Panc1 (cell line): Measurements from ENCODE around the gene SHISA4.

Experiments used
- TF ChIP-seq, protein P1 (sequence below): fragments of 450-650 bp; IDR thresholded peaks from 2 replicates; pipeline ENCODE4 v1.5.1; 2017; ENCODE audit warnings: mild to moderate bottlenecking
- TF ChIP-seq, protein P2 (sequence below), 2 experiments: IDR thresholded peaks; 2 replicates each; pipeline ENCODE4 v1.6.1; 2011 to 2012; ENCODE audit warnings: low read depth in 2 of 2, control low read depth in 1 of 2, low read length in 1 of 2, mild to moderate bottlenecking in 1 of 2, moderate library complexity in 1 of 2; ENCODE audit not compliant: insufficient read depth in 1 of 2

DNA sequence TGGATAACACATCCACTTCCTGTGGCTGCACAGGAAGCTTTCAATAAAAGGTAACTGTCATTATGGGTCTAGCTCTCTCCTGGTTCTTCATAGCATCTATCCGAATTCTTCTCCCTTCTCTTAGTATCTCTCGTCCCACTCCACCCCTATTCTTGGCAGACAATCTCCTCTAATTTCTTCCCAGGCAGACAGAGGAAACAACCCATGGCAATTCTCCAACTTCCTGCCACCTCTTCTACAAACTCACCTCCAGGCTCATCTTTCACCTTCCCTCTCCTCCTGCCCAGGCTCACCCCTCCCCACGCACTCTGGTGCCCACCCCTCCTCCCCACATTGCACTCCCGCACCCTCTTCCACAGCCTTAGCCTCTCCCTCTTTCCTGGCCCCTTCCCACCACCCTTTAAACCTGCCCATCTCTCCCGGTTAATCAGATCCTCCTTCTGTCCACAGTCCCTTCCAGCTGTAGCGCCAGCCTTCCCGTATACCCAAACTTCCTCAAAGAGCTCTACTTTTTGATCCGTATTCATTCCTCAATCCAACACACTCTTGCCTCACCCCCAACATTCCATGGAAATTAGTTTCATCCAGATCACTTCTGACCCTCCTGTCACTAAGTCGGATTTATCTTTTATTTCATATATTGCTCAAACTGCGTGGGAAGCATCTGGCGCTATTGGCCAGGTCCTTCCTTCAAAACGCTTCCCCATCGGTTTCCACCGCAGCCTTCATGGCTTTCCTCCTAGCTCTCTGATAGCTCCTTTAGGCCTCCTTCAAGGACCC, 25.9 kb downstream of the SHISA4 start:
- TF ChIP-seq, protein P1, sequence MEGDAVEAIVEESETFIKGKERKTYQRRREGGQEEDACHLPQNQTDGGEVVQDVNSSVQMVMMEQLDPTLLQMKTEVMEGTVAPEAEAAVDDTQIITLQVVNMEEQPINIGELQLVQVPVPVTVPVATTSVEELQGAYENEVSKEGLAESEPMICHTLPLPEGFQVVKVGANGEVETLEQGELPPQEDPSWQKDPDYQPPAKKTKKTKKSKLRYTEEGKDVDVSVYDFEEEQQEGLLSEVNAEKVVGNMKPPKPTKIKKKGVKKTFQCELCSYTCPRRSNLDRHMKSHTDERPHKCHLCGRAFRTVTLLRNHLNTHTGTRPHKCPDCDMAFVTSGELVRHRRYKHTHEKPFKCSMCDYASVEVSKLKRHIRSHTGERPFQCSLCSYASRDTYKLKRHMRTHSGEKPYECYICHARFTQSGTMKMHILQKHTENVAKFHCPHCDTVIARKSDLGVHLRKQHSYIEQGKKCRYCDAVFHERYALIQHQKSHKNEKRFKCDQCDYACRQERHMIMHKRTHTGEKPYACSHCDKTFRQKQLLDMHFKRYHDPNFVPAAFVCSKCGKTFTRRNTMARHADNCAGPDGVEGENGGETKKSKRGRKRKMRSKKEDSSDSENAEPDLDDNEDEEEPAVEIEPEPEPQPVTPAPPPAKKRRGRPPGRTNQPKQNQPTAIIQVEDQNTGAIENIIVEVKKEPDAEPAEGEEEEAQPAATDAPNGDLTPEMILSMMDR, result no peak
- TF ChIP-seq, protein P2, sequence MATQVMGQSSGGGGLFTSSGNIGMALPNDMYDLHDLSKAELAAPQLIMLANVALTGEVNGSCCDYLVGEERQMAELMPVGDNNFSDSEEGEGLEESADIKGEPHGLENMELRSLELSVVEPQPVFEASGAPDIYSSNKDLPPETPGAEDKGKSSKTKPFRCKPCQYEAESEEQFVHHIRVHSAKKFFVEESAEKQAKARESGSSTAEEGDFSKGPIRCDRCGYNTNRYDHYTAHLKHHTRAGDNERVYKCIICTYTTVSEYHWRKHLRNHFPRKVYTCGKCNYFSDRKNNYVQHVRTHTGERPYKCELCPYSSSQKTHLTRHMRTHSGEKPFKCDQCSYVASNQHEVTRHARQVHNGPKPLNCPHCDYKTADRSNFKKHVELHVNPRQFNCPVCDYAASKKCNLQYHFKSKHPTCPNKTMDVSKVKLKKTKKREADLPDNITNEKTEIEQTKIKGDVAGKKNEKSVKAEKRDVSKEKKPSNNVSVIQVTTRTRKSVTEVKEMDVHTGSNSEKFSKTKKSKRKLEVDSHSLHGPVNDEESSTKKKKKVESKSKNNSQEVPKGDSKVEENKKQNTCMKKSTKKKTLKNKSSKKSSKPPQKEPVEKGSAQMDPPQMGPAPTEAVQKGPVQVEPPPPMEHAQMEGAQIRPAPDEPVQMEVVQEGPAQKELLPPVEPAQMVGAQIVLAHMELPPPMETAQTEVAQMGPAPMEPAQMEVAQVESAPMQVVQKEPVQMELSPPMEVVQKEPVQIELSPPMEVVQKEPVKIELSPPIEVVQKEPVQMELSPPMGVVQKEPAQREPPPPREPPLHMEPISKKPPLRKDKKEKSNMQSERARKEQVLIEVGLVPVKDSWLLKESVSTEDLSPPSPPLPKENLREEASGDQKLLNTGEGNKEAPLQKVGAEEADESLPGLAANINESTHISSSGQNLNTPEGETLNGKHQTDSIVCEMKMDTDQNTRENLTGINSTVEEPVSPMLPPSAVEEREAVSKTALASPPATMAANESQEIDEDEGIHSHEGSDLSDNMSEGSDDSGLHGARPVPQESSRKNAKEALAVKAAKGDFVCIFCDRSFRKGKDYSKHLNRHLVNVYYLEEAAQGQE (IDR thresholded peaks at IDR 0.05; ENCODE audit: insufficient read depth in 1 of 2, low read depth in 2 of 2, low read length in 1 of 2), result no peak
